ENCODE data around the gene PNMA8C.

The PNMA8C gene

GRCh38 chr19:46383846-46384245 is 44.9 kb downstream of the PNMA8C start:
- no peak for ATAC-seq (ENCODE audit: low read depth)
- H3K4me1 ChIP-seq (ENCODE audit: insufficient read depth, poor library complexity, severe bottlenecking), result no peaks in the 10 kb centered on the region
- no peaks in the 10 kb centered on the region for H3K27me3 ChIP-seq (ENCODE audit: insufficient read depth, poor library complexity, severe bottlenecking)
- TF ChIP-seq CTCF (IDR thresholded peaks at IDR 0.05; ENCODE audit: poor library complexity, severe bottlenecking), result no peak
- peaks cover 91% of the 10 kb centered on the region for H3K36me3 ChIP-seq (ENCODE audit: low read depth)
- H3K4me3 ChIP-seq (ENCODE audit: severe bottlenecking), result no peak overlapping the region
- H3K27ac ChIP-seq (ENCODE audit: poor library complexity, severe bottlenecking), result no peak overlapping the region
- DNase-seq (ENCODE audit: low spot score), result peak; percentile 34
- no peaks in the 10 kb centered on the region for H3K9me3 ChIP-seq (ENCODE audit: severe bottlenecking)

- Histone ChIP-seq H3K27me3 (ENCODE audit: insufficient read depth, poor library complexity, severe bottlenecking) (no peaks in the 10 kb centered on the region), H3K27ac (ENCODE audit: poor library complexity, severe bottlenecking) (no peak overlapping the region), H3K4me1 (ENCODE audit: insufficient read depth, poor library complexity, severe bottlenecking) (no peaks in the 10 kb centered on the region), H3K9me3 (ENCODE audit: severe bottlenecking) (no peaks in the 10 kb centered on the region), H3K36me3 (ENCODE audit: low read depth) (peaks cover 91% of the 10 kb centered on the region), H3K4me3 (ENCODE audit: severe bottlenecking) (no peak overlapping the region)
- TF ChIP-seq CTCF (IDR thresholded peaks at IDR 0.05; ENCODE audit: poor library complexity, severe bottlenecking), result no peak
- ATAC-seq (ENCODE audit: low read depth) (no peak), DNase-seq (ENCODE audit: low spot score) (peak; percentile 34)
Measured at GRCh38 chr19:46383171-46383815, 45.4 kb downstream of the PNMA8C start.

GRCh38 chr19:46381756-46382345 is 46.9 kb downstream of the PNMA8C start:
- Histone ChIP-seq H3K27ac (ENCODE audit: poor library complexity, severe bottlenecking) (no peak overlapping the region), H3K27me3 (ENCODE audit: insufficient read depth, poor library complexity, severe bottlenecking) (no peaks in the 10 kb centered on the region), H3K36me3 (ENCODE audit: low read depth) (peaks cover 91% of the 10 kb centered on the region), H3K9me3 (ENCODE audit: severe bottlenecking) (no peaks in the 10 kb centered on the region), H3K4me3 (ENCODE audit: severe bottlenecking) (no peak overlapping the region), H3K4me1 (ENCODE audit: insufficient read depth, poor library complexity, severe bottlenecking) (no peaks in the 10 kb centered on the region)
- DNase-seq (ENCODE audit: low spot score), result peak; percentile 23
- ATAC-seq (ENCODE audit: low read depth), result no peak
- TF ChIP-seq CTCF (IDR thresholded peaks at IDR 0.05; ENCODE audit: poor library complexity, severe bottlenecking), result no peak

GRCh38 chr19:46381346-46381745 is 47.4 kb downstream of the PNMA8C start:
- Histone ChIP-seq H3K4me1 (ENCODE audit: insufficient read depth, poor library complexity, severe bottlenecking) (no peaks in the 10 kb centered on the region), H3K4me3 (ENCODE audit: severe bottlenecking) (no peak overlapping the region), H3K27ac (ENCODE audit: poor library complexity, severe bottlenecking) (no peak overlapping the region), H3K9me3 (ENCODE audit: severe bottlenecking) (no peaks in the 10 kb centered on the region), H3K36me3 (ENCODE audit: low read depth) (peaks cover 91% of the 10 kb centered on the region), H3K27me3 (ENCODE audit: insufficient read depth, poor library complexity, severe bottlenecking) (no peaks in the 10 kb centered on the region)
- ATAC-seq (ENCODE audit: low read depth) (no peak), DNase-seq (ENCODE audit: low spot score) (no peak)
- TF ChIP-seq CTCF (IDR thresholded peaks at IDR 0.05; ENCODE audit: poor library complexity, severe bottlenecking), result no peak

GRCh38 chr19:46380690-46381089 is 48.0 kb downstream of the PNMA8C start:
- TF ChIP-seq CTCF (IDR thresholded peaks at IDR 0.05; ENCODE audit: poor library complexity, severe bottlenecking), result no peak
- Histone ChIP-seq H3K4me3 (ENCODE audit: severe bottlenecking) (no peak overlapping the region), H3K27me3 (ENCODE audit: insufficient read depth, poor library complexity, severe bottlenecking) (no peaks in the 10 kb centered on the region), H3K36me3 (ENCODE audit: low read depth) (peaks cover 97% of the 10 kb centered on the region), H3K9me3 (ENCODE audit: severe bottlenecking) (no peaks in the 10 kb centered on the region), H3K4me1 (ENCODE audit: insufficient read depth, poor library complexity, severe bottlenecking) (no peaks in the 10 kb centered on the region), H3K27ac (ENCODE audit: poor library complexity, severe bottlenecking) (no peak overlapping the region)
- DNase-seq (ENCODE audit: low spot score) (no peak), ATAC-seq (ENCODE audit: low read depth) (no peak)

All from RWPE2 (cell line).